Sigmoid colon (tissue), 7 donors: ENCODE results near the gene TTC21B. TPM values are rescaled to one million over a fixed set of nuclear protein-coding genes. Genes with fewer than 3 reads are reported as not detected.

Source experiments
- DNase-seq: peaks from one replicate; pipeline ENCODE4 v3.0.0-alpha.2; 2019
- H3K27ac ChIP-seq, 4 donors: fragments of 200-600 bp; sonication (generic); one replicate each; pipeline ENCODE4 v1.5.1; 2016 to 2019; ENCODE audit warnings: mild to moderate bottlenecking in 1 of 4
- H3K27me3 ChIP-seq, 3 donors: fragments of 200-600 bp; sonication (generic); one replicate each; pipeline ENCODE4 v1.5.1; 2019; ENCODE audit warnings: mild to moderate bottlenecking in 1 of 3
- H3K36me3 ChIP-seq, 4 donors: fragments of 200-600 bp; sonication (generic); one replicate each; pipeline ENCODE4 v1.5.1; 2016 to 2019
- H3K4me1 ChIP-seq, 4 donors: fragments of 200-600 bp; sonication (generic); one replicate each; pipeline ENCODE4 v1.5.1; 2017 to 2019
- H3K4me3 ChIP-seq, 4 donors: fragments of 200-600 bp; sonication (generic); one replicate each; pipeline ENCODE4 v1.5.1; 2017 to 2019; ENCODE audit warnings: mild to moderate bottlenecking in 2 of 4, moderate library complexity in 1 of 4
- H3K9me3 ChIP-seq, 4 donors: fragments of 200-600 bp in 3 of 4; sonication (generic) in 3 of 4; one replicate each; pipeline versions ENCODE4 v1.5.1 to v1.6.1; 2013 to 2019
- CTCF ChIP-seq, 4 experiments: fragments of 450-650 bp in 3 of 4; fragments of 200-600 bp in 1 of 4; IDR thresholded peaks; one replicate each; pipeline ENCODE4 v1.5.1; 2016 to 2019; ENCODE audit warnings: antibody characterized with exemption in 4 of 4, mild to moderate bottlenecking in 3 of 4, moderate library complexity in 2 of 4
- EP300 ChIP-seq, 4 donors: sonication (generic); formaldehyde crosslinking; IDR thresholded peaks; one replicate each; pipeline ENCODE4 v1.6.1; 2017; ENCODE audit warnings: antibody characterized with exemption in 4 of 4
- POLR2A ChIP-seq, 2 donors: fragments of 450-650 bp; IDR thresholded peaks; one replicate each; pipeline ENCODE4 v1.6.1; 2016; ENCODE audit warnings: antibody characterized with exemption in 2 of 2, mild to moderate bottlenecking in 2 of 2, moderate library complexity in 2 of 2
- POLR2AphosphoS5 ChIP-seq, 4 donors: sonication (generic); formaldehyde crosslinking; IDR thresholded peaks; one replicate each; pipeline ENCODE4 v1.6.1; 2017; ENCODE audit warnings: antibody characterized with exemption in 4 of 4
- WGBS, 2 donors: extraction: QIAGEN DNeasy Blood & Tissue Kit; methylation state at CpG; one replicate each; pipeline ENCODE4 v1.1.7; 2013; 5-methylcytosine and 5-hydroxymethylcytosine counted together
- intact Hi-C: fragments of 100-400 bp; cut with DNase I; formaldehyde crosslinking; loops from one replicate; pipeline ENCODE4 v1.15.1; 2023
- polyA plus RNA-seq, 3 donors: library from polyadenylated mRNA; stranded (reverse); fragments of 200-250 nt; gene quantifications; one replicate each; pipeline ENCODE4 v1.2.3, GENCODE V29; 2013
- total RNA-seq, 4 donors: library from RNA; depleted of rRNA; stranded (reverse); fragments of >200 nt; gene quantifications; one replicate each; pipeline ENCODE4 v1.1.0, GENCODE V29; 2016
- donor health status: healthy with polysubstance abuse.
- donor health status: Bipolar disorder and iron deficiency.
- donor health status: healthy.

TTC21B gene
- total RNA-seq (10 to 100 TPM; 15.6 to 33.5 (median 28.8) TPM), polyA plus RNA-seq (1 to 10 TPM; 2.4 to 4.6 (median 2.8) TPM)

DNA sequence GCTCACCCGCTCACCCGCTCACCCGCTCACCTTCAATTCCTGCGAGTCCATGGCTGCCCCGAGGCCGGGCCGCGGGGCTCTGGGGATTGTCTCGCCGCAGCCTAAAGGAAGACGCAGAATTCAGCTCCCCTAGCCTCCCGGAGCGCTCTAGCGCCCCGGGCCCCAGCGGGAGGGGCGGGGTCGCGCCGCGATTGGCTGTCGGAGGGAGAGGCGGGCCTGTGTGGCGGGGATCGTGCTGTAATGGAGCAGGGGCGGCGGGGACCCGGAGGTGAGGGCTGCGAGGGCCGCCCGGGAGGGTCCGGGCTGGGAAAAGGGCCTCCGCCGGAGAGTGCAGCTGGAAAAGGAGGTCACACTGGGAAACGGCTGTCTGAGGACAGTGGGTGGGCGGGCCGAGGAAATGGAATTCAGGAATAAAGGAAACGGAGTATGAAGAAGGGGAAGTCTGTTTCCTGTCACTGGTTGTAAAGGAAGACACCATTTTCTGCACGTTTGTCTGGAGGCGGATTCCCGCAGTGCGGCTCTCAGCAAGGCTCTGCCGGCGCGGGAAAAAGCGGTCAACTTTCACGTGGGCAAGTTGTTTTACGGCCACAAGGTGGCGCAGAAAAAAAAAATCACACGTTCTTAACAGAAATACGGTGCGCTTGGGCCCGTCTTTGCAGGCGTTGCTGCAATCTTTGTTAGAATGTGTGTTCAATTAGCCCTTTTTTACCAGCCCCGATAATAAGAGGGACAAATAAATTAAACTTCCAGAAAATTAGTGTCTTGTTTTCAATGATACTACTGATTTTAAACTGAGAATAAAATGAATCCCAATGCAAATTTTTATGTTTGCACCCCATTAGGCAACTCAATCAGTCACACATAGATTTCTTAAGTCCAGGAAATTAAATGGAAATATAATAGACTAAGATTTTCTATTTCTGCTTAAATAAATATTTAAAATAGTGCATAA lies at the start of gene TTC21B:
TTC21B (minus strand) TSS at position 122 of the 952 bp plus-strand sequence; CDS start at position 51, 71 bp downstream.
- intact Hi-C loops: loop anchor here (2.0 to 10.0 kb wide), 2 partner anchors 173 to 561 kb away; no protein-coding TSS in a partner anchor
- TF ChIP-seq EP300 (IDR thresholded peaks at IDR 0.05) (peak in 1 of 4 donors; percentile 33), POLR2AphosphoS5 (IDR thresholded peaks at IDR 0.05) (peak in 3 of 4 donors; percentile 77 to 84 (median 81)), POLR2A (IDR thresholded peaks at IDR 0.05) (peak; percentile 44 to 45), CTCF (IDR thresholded peaks at IDR 0.05) (peak; percentile 67 to 81 (median 74))
- H3K27ac ChIP-seq: peak within 1 kb of the TSS; percentile 85 to 91 (median 89)
- no peaks in the 10 kb centered on the region for H3K9me3 ChIP-seq
- WGBS, 2 donors: 0% methylated on average over 55 of the region's 55 CpGs
- peaks cover 0 to 5% (median under 1%) of the 10 kb centered on the region in 4 donors for H3K36me3 ChIP-seq
- H3K4me1 ChIP-seq: peaks cover 0 to 41% (median 23%) of the 10 kb centered on the region in 4 donors
- peak within 1 kb of the TSS; percentile 68 to 88 (median 76) for H3K4me3 ChIP-seq
- peak; percentile 96 for DNase-seq
- H3K27me3 ChIP-seq: no peaks in the 10 kb centered on the region

DNA sequence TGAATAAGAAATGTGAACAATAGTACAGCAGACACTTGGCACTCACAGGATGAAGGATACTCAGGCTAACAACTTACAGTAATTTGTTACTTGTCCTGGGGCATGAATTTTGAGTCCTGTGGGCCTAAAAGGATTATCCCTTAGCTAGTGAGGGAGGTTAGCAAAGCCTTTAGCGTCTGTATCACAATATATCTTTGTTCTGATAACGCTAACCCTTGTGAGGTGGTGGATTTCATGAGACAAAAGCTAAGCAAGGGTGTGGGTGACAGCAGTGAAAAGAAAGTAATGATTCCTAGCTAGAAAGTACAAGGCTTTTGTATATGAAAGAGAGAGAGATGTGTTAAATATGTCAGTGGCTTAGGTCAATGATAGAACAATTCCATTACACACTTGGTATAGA lies 46.8 kb upstream of the TTC21B start:
- H3K4me1 ChIP-seq: no peaks in the 10 kb centered on the region
- no peak overlapping the region for H3K4me3 ChIP-seq
- no peak overlapping the region for H3K27ac ChIP-seq
- H3K27me3 ChIP-seq: no peaks in the 10 kb centered on the region
- no peaks in the 10 kb centered on the region for H3K9me3 ChIP-seq
- intact Hi-C loops: no loop called here
- no peak for TF ChIP-seq POLR2A (IDR thresholded peaks at IDR 0.05)
- TF ChIP-seq CTCF (IDR thresholded peaks at IDR 0.05): no peak
- no peak for TF ChIP-seq EP300 (IDR thresholded peaks at IDR 0.05)
- no peak for TF ChIP-seq POLR2AphosphoS5 (IDR thresholded peaks at IDR 0.05)
- no peak for DNase-seq
- H3K36me3 ChIP-seq: no peaks in the 10 kb centered on the region
- 63 to 84% methylated on average over 2 of the region's 2 CpGs for WGBS, 2 donors

DNA sequence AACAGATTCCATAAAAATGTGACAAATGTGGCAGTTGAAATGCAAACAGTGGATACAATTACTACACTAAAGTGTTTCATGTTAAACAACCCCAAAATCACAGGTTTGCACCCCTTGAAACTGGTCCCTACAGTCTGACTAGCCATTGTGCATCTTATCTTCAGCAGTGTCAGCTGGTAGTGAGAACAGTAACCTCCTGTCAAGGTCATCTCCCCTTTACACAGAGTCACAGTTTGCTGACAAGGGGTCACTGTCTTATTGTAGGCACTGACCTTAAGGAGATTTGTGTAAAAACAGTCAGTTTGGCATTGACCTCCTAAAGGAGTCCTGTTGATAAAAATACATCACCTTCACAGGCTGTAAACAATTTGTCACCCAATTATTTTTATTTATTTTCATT lies 37.3 kb upstream of the TTC21B start:
- DNase-seq: no peak

GRCh38 chr2:165989851-165990250 lies 36.3 kb upstream of the TTC21B start:
- no peaks in the 10 kb centered on the region for H3K27me3 ChIP-seq
- H3K27ac ChIP-seq: no peak overlapping the region
- TF ChIP-seq EP300 (IDR thresholded peaks at IDR 0.05) (no peak), POLR2AphosphoS5 (IDR thresholded peaks at IDR 0.05) (no peak), POLR2A (IDR thresholded peaks at IDR 0.05) (no peak), CTCF (IDR thresholded peaks at IDR 0.05) (no peak)
- no peak for DNase-seq
- H3K36me3 ChIP-seq: no peaks in the 10 kb centered on the region
- WGBS, 2 donors: 9 to 38% methylated on average over 1 of the region's 1 CpG
- intact Hi-C loops: no loop called here
- H3K9me3 ChIP-seq: no peaks in the 10 kb centered on the region
- H3K4me1 ChIP-seq: no peaks in the 10 kb centered on the region
- H3K4me3 ChIP-seq: no peak overlapping the region

More for the DNA sequence above, 37.3 kb upstream of the TTC21B start:
- Histone ChIP-seq H3K27ac (no peak overlapping the region), H3K4me3 (no peak overlapping the region), H3K36me3 (no peaks in the 10 kb centered on the region), H3K9me3 (no peaks in the 10 kb centered on the region), H3K4me1 (no peaks in the 10 kb centered on the region), H3K27me3 (no peaks in the 10 kb centered on the region)
- intact Hi-C loops: no loop called here
- no peak for TF ChIP-seq CTCF (IDR thresholded peaks at IDR 0.05)
- no peak for TF ChIP-seq POLR2A (IDR thresholded peaks at IDR 0.05)
- TF ChIP-seq POLR2AphosphoS5 (IDR thresholded peaks at IDR 0.05): no peak
- no peak for TF ChIP-seq EP300 (IDR thresholded peaks at IDR 0.05)
